ENCODE measurements around the gene YPEL5. TPM values are rescaled to one million over a fixed set of nuclear protein-coding genes. Genes with fewer than 3 reads are reported as not detected.

Gene YPEL5
- total RNA-seq, 1 donor from 2014 or later: 133 TPM

- no peak for DNase-seq (ENCODE audit: low spot score)
Observed at GRCh38 chr2:30205456-30205855, 58.6 kb downstream of the YPEL5 start.

GRCh38 chr2:30206461-30207430 is 59.9 kb downstream of the YPEL5 start:
- no peak for DNase-seq (ENCODE audit: low spot score)

- peak; percentile 68 for DNase-seq (ENCODE audit: low spot score)
Observed at GRCh38 chr2:30208453-30208852, 61.6 kb downstream of the YPEL5 start.

GRCh38 chr2:30209227-30209626 is 62.4 kb downstream of the YPEL5 start:
- DNase-seq (ENCODE audit: low spot score): no peak

Other genes starting within 250 kb of the YPEL5 start
- gene ALK, start 225.4 kb upstream of the YPEL5 start, total RNA-seq: 0.20 TPM
- gene LBH, start 84.5 kb downstream of the YPEL5 start, total RNA-seq: 114 TPM

All from mucosa of gallbladder (tissue), 1 donor.